ENCODE results near the gene MYLK4.

Gene MYLK4

GRCh38 chr6:2630891-2631571 is 119.7 kb downstream of the MYLK4 start:
- TF ChIP-seq, protein P1, sequence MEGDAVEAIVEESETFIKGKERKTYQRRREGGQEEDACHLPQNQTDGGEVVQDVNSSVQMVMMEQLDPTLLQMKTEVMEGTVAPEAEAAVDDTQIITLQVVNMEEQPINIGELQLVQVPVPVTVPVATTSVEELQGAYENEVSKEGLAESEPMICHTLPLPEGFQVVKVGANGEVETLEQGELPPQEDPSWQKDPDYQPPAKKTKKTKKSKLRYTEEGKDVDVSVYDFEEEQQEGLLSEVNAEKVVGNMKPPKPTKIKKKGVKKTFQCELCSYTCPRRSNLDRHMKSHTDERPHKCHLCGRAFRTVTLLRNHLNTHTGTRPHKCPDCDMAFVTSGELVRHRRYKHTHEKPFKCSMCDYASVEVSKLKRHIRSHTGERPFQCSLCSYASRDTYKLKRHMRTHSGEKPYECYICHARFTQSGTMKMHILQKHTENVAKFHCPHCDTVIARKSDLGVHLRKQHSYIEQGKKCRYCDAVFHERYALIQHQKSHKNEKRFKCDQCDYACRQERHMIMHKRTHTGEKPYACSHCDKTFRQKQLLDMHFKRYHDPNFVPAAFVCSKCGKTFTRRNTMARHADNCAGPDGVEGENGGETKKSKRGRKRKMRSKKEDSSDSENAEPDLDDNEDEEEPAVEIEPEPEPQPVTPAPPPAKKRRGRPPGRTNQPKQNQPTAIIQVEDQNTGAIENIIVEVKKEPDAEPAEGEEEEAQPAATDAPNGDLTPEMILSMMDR (IDR thresholded peaks at IDR 0.05) = no peak

DNA sequence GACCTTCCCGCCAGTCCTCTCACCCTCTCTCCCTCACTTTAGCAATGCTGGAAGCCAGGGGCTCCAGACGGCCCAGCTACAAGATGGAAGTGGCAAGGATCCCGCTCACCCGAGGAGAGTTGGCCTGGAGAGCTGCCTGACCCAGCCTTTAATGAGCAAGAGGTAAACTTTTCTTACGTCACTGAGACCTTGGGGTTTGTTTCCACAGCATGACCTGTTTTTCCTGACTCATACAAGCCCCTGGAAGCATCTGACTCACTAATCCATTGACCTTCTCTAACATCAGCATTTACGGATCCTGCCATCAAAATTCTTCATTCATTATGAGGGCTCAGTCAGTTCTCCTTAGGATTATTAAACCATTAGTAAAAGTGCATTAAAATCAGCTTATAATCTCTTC is 120.4 kb downstream of the MYLK4 start:
- TF ChIP-seq, protein P1 (IDR thresholded peaks at IDR 0.05) = no peak

GRCh38 chr6:2626401-2626800 is 124.3 kb downstream of the MYLK4 start:
- TF ChIP-seq, protein P1 (IDR thresholded peaks at IDR 0.05) = no peak

DNA sequence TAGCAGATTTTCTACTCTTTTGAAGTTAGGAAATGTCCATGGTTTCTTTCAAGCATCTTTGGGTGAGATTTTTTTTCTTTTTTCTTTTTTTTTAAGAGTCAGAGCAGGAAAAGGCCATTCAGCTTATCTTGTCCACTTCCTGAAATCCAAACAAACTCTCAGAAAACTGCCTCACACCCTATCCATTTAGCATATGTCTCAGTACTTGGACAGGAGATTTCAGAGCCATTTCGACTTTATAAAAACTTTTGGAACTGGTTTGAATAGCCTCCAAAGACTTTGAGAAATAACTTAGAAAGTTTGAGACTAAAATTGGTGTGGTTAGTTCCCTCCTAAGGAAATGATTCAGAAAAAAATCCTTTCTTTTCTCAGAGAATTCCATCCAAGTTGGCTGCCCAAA is 125.1 kb downstream of the MYLK4 start:
- TF ChIP-seq, protein P1 (IDR thresholded peaks at IDR 0.05) = no peak

- TF ChIP-seq, protein P1 (IDR thresholded peaks at IDR 0.05) = no peak
Measured at GRCh38 chr6:2624177-2624576, 126.5 kb downstream of the MYLK4 start.

- TF ChIP-seq, protein P1 (IDR thresholded peaks at IDR 0.05) = no peak
Measured at GRCh38 chr6:2623295-2623694, 127.4 kb downstream of the MYLK4 start.

- TF ChIP-seq, protein P1 (IDR thresholded peaks at IDR 0.05) = no peak
Measured at GRCh38 chr6:2622671-2623070, 128.1 kb downstream of the MYLK4 start.

GRCh38 chr6:2619651-2620050 is 131.1 kb downstream of the MYLK4 start:
- TF ChIP-seq, protein P1 (IDR thresholded peaks at IDR 0.05) = no peak

Data from LNCAP (cell line).